GM12878 (cell line): ENCODE measurements around the gene KIAA1671.

Source experiments
- POLR2A ChIP-seq: IDR thresholded peaks from 2 replicates; pipeline ENCODE4 v1.6.1; 2011; ENCODE audit warnings: low read depth, mild to moderate bottlenecking, low read length
- USF1 ChIP-seq: IDR thresholded peaks from 2 replicates; pipeline ENCODE4 v1.6.1; 2011; ENCODE audit warnings: borderline replicate concordance, low read depth, mild to moderate bottlenecking, moderate library complexity, mixed read lengths, low read length; ENCODE audit not compliant: insufficient read depth; ENCODE audit errors: extremely low read length

DNA sequence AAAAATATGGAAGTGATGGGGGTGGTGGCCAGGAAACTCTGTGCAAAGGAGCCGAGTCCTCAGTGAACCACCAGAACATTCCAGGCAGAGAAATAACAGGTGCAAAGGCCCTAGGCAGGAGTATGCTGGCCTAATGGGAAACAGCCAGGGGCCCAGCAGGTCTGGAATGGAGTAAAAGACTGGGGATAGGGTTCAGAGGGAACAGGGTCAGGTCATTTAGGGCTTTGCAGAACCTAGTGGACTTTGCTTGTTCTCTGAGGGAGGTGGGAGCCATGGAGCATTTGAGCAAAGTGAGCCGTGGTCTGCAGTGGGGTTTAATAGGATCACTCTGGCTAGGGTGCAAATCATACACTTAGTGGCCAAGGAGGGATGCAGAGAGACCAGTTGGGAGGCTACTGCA lies 255.8 kb downstream of the KIAA1671 start:
- TF ChIP-seq USF1 (no peak), POLR2A (no peak)
